Brain microvascular endothelial cell (primary cell): Measurements from ENCODE around the gene TUBA4B.
"Not testable (repeated sequence)": the region's sequence is repeated elsewhere in the genome, so short reads cannot be mapped to it uniquely, and the experiment has no call there.

Experiments used
- DNase-seq: peaks from one replicate; pipeline ENCODE4 v3.0.0-alpha.2; 2020
- H3K27ac ChIP-seq: fragments of 250-450 bp; sonication (Bioruptor Pico); 2 replicates; pipeline ENCODE4 v1.5.1; 2020; ENCODE audit warnings: mild to moderate bottlenecking, moderate library complexity
- H3K27me3 ChIP-seq: fragments of 250-450 bp; sonication (Bioruptor Pico); replicated peaks from 2 replicates; pipeline ENCODE4 v1.5.1; 2020; ENCODE audit warnings: mild to moderate bottlenecking
- H3K36me3 ChIP-seq: fragments of 250-450 bp; sonication (Bioruptor Pico); replicated peaks from 2 replicates; pipeline ENCODE4 v1.5.1; 2020; ENCODE audit warnings: mild to moderate bottlenecking
- H3K4me3 ChIP-seq: 2 replicates; pipeline ENCODE4 v1.5.1; 2011; ENCODE audit warnings: low read depth, mild to moderate bottlenecking, control low read depth, low read length, moderate library complexity
- in situ Hi-C: cut with HindIII; loops from 2 replicates; pipeline ENCODE4 v1.10.0; 2017; ENCODE audit warnings: low sequenced_read_pairs, low pct_ligation_motif_present
- TF ChIP-seq, protein P1 (sequence below): IDR thresholded peaks from 2 replicates; pipeline ENCODE4 v1.5.1; 2011; ENCODE audit warnings: low read depth, mild to moderate bottlenecking, moderate library complexity, low read length, control low read depth, inconsistent platforms; ENCODE audit errors: missing control alignments

The TUBA4B gene

GRCh38 chr2:219254590-219255201 is 1.7 kb downstream of the TUBA4B start:
- Histone ChIP-seq H3K4me3 (no peak overlapping the region), H3K27ac (no peak overlapping the region), H3K27me3 (peaks cover 22% of the 10 kb centered on the region), H3K36me3 (no peaks in the 10 kb centered on the region)
- TF ChIP-seq, protein P1, sequence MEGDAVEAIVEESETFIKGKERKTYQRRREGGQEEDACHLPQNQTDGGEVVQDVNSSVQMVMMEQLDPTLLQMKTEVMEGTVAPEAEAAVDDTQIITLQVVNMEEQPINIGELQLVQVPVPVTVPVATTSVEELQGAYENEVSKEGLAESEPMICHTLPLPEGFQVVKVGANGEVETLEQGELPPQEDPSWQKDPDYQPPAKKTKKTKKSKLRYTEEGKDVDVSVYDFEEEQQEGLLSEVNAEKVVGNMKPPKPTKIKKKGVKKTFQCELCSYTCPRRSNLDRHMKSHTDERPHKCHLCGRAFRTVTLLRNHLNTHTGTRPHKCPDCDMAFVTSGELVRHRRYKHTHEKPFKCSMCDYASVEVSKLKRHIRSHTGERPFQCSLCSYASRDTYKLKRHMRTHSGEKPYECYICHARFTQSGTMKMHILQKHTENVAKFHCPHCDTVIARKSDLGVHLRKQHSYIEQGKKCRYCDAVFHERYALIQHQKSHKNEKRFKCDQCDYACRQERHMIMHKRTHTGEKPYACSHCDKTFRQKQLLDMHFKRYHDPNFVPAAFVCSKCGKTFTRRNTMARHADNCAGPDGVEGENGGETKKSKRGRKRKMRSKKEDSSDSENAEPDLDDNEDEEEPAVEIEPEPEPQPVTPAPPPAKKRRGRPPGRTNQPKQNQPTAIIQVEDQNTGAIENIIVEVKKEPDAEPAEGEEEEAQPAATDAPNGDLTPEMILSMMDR: no peak
- in situ Hi-C loops: no loop called here
- DNase-seq: no peak

- in situ Hi-C loops, H3K4me3 ChIP-seq, DNase-seq, H3K36me3 ChIP-seq, H3K27ac ChIP-seq: not testable (repeated sequence)
- H3K27me3 ChIP-seq: peaks cover 24% of the 10 kb centered on the region
Measured at GRCh38 chr2:219258942-219259341, 5.9 kb downstream of the TUBA4B start.

GRCh38 chr2:219261024-219261855 is 8.2 kb downstream of the TUBA4B start:
- TF ChIP-seq, protein P1: no peak
- Histone ChIP-seq H3K27me3 (peaks cover 9% of the 10 kb centered on the region), H3K36me3 (no peaks in the 10 kb centered on the region), H3K27ac (no peak overlapping the region), H3K4me3 (no peak overlapping the region)
- in situ Hi-C loops: no loop called here
- DNase-seq: no peak

DNA sequence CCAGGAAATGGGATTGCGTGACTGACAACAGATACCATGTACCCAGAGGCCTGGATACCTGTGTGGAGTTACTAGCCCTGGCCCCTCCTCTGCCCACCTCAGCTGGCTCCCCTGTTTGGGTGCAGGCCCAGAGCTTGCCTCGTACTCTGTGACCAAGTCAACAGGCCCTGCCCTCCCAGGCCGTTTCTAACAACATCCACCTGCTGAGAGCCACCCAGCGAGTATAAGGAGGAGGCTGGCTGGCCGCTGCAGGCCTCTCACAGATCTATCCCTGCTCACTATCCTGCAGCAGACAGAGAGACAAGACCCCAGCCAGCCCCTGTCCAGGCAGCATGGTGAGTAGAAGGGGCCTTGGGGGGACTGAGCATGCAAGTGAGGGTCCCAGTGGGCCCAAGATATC is 13.2 kb downstream of the TUBA4B start:
- TF ChIP-seq, protein P1: no peak
- Histone ChIP-seq H3K36me3 (no peaks in the 10 kb centered on the region), H3K4me3 (no peak overlapping the region), H3K27ac (no peak overlapping the region), H3K27me3 (peaks cover under 1% of the 10 kb centered on the region)
- in situ Hi-C loops: no loop called here
- no peak for DNase-seq

DNA sequence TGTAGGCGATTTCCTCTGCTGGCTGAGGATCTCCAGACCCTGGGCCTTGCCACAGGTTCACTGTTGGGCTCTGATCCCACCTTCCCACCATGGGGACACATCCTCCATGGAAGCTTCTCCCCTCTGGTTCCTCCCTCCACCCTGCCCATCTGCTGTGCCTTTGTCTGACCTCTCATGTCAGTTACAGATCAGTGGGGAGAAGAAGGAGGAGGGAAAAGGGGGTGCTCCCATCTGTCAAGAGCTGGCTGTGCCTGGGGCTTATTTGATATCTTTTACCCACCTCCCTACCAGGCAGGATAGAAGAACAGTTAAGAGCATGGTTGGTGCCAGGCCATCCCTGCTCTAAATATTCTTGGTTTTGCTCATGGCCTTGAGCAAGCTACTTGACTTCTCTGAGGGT is 13.8 kb downstream of the TUBA4B start:
- in situ Hi-C loops: no loop called here
- TF ChIP-seq, protein P1: no peak
- Histone ChIP-seq H3K27me3 (no peaks in the 10 kb centered on the region), H3K36me3 (no peaks in the 10 kb centered on the region), H3K27ac (no peak overlapping the region), H3K4me3 (no peak overlapping the region)
- no peak for DNase-seq

DNA sequence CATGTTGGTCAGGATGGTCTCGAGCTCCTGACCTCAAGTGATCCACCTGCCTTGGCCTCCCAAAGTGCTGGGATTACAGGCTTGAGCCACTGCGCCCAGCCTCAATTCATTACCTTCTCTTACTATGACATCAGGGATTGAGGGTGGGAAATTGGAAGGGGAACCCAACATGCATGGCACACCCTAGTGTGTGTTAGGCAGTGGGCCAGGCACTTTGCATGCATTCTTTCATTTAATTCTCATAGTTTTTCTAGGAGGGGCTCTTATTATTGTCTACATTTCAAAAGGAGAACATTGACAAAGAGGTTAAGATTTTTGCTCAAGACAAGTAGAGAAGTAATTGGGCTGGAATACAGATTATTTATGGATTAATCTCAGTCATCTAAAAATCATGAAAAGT is 15.3 kb downstream of the TUBA4B start:
- no peak overlapping the region for H3K27ac ChIP-seq
- H3K4me3 ChIP-seq: no peak overlapping the region
- H3K36me3 ChIP-seq: no peaks in the 10 kb centered on the region
- H3K27me3 ChIP-seq: no peaks in the 10 kb centered on the region
- in situ Hi-C loops: no loop called here
- no peak for DNase-seq
- TF ChIP-seq, protein P1: no peak
